Measurements from ENCODE around the gene KLF9.

Gene KLF9

GRCh38 chr9:70455993-70456704 lies 41.7 kb upstream of the KLF9 start:
- no peak overlapping the region for H2BK120ac ChIP-seq (ENCODE audit: low read depth, low read length)
- no peak overlapping the region for H3K27ac ChIP-seq (ENCODE audit: low read length, poor library complexity, severe bottlenecking)
- no peaks in the 10 kb centered on the region for H3K36me3 ChIP-seq (ENCODE audit: control insufficient read depth in 1 of 2, insufficient read depth in 2 of 2, low read depth in 1 of 2, low read length in 2 of 2)
- H2AFZ ChIP-seq (ENCODE audit: low read depth, low read length): no peak overlapping the region
- H3K9me3 ChIP-seq (ENCODE audit: control insufficient read depth, low read length): no peaks in the 10 kb centered on the region
- no peak overlapping the region for H3K4me3 ChIP-seq (ENCODE audit: insufficient read depth in 1 of 2, low read depth in 1 of 2, low read length in 2 of 2)
- no peak overlapping the region for H3K23ac ChIP-seq (ENCODE audit: low read length in 2 of 2)
- H3K18ac ChIP-seq (ENCODE audit: low read depth in 1 of 2, low read length in 2 of 2): peak overlapping the region; percentile 78 to 90
- H2AK5ac ChIP-seq (ENCODE audit: low read length, severe bottlenecking): no peak overlapping the region
- no peak overlapping the region for H3K14ac ChIP-seq (ENCODE audit: low read length in 2 of 2)
- 75% methylated on average over 6 of the region's 7 CpGs for WGBS
- H2BK12ac ChIP-seq (ENCODE audit: low read length in 2 of 2): peak overlapping the region; percentile 46 to 80
- H3K4me2 ChIP-seq (ENCODE audit: low read length, poor library complexity, severe bottlenecking): no peak overlapping the region
- no peaks in the 10 kb centered on the region for H3K4me1 ChIP-seq (ENCODE audit: control insufficient read depth, insufficient read depth, low read depth, low read length)
- no peaks in the 10 kb centered on the region for H3K79me1 ChIP-seq (replicated peaks; ENCODE audit: low read length, poor library complexity, severe bottlenecking)
- no peaks in the 10 kb centered on the region for H3K27me3 ChIP-seq (ENCODE audit: control insufficient read depth in 1 of 2, insufficient read depth in 1 of 2, low read length in 2 of 2)
- H2BK15ac ChIP-seq (ENCODE audit: low read depth, poor library complexity, severe bottlenecking): no peak overlapping the region
- DNase-seq: no peak
- H4K8ac ChIP-seq (ENCODE audit: low read length): no peak overlapping the region
- no peak overlapping the region for H4K91ac ChIP-seq (ENCODE audit: low read length)
- H3K9ac ChIP-seq (ENCODE audit: low read length): no peak overlapping the region
- H3K4ac ChIP-seq (ENCODE audit: low read depth in 1 of 2, low read length in 2 of 2): no peak overlapping the region
- H2BK5ac ChIP-seq (ENCODE audit: low read depth, low read length, poor library complexity, severe bottlenecking): no peak overlapping the region

DNA sequence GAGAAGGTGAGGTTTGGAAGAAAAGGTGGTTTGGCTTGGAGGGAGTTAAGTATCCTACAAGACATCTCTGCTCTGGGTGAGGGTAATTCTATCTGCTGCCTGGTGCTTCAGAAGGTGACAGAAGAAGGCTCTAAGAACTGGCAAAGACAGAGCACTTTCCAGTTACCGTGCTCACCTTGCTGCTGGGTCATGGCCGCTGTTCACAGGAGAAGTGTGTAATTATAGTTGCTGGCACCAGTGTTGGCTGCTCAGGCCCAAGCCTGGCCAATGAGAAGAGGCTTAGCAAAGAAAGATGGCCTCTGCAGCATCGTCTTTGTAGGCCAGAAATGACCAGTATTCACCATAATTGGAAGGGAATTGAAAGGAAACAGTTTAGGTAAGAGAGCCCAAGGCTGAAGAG lies 37.9 kb upstream of the KLF9 start:
- H3K18ac ChIP-seq (ENCODE audit: low read depth in 1 of 2, low read length in 2 of 2): no peak overlapping the region
- no peak overlapping the region for H3K23ac ChIP-seq (ENCODE audit: low read length in 2 of 2)
- H2BK5ac ChIP-seq (ENCODE audit: low read depth, low read length, poor library complexity, severe bottlenecking): no peak overlapping the region
- H2AK5ac ChIP-seq (ENCODE audit: low read length, severe bottlenecking): no peak overlapping the region
- no peak overlapping the region for H3K14ac ChIP-seq (ENCODE audit: low read length in 2 of 2)
- no peak for DNase-seq
- no peaks in the 10 kb centered on the region for H3K9me3 ChIP-seq (ENCODE audit: control insufficient read depth, low read length)
- no peak overlapping the region for H3K4me2 ChIP-seq (ENCODE audit: low read length, poor library complexity, severe bottlenecking)
- H4K91ac ChIP-seq (ENCODE audit: low read length): no peak overlapping the region
- H3K36me3 ChIP-seq (ENCODE audit: control insufficient read depth in 1 of 2, insufficient read depth in 2 of 2, low read depth in 1 of 2, low read length in 2 of 2): no peaks in the 10 kb centered on the region
- H2AFZ ChIP-seq (ENCODE audit: low read depth, low read length): no peak overlapping the region
- no peak overlapping the region for H4K8ac ChIP-seq (ENCODE audit: low read length)
- 90% methylated on average over 3 of the region's 3 CpGs for WGBS
- no peak overlapping the region for H3K9ac ChIP-seq (ENCODE audit: low read length)
- no peaks in the 10 kb centered on the region for H3K27me3 ChIP-seq (ENCODE audit: control insufficient read depth in 1 of 2, insufficient read depth in 1 of 2, low read length in 2 of 2)
- H3K4ac ChIP-seq (ENCODE audit: low read depth in 1 of 2, low read length in 2 of 2): no peak overlapping the region
- no peak overlapping the region for H2BK15ac ChIP-seq (ENCODE audit: low read depth, poor library complexity, severe bottlenecking)
- no peaks in the 10 kb centered on the region for H3K79me1 ChIP-seq (replicated peaks; ENCODE audit: low read length, poor library complexity, severe bottlenecking)
- H3K4me1 ChIP-seq (ENCODE audit: control insufficient read depth, insufficient read depth, low read depth, low read length): no peaks in the 10 kb centered on the region
- H3K27ac ChIP-seq (ENCODE audit: low read length, poor library complexity, severe bottlenecking): no peak overlapping the region
- no peak overlapping the region for H2BK12ac ChIP-seq (ENCODE audit: low read length in 2 of 2)
- H2BK120ac ChIP-seq (ENCODE audit: low read depth, low read length): no peak overlapping the region
- no peak overlapping the region for H3K4me3 ChIP-seq (ENCODE audit: insufficient read depth in 1 of 2, low read depth in 1 of 2, low read length in 2 of 2)

DNA sequence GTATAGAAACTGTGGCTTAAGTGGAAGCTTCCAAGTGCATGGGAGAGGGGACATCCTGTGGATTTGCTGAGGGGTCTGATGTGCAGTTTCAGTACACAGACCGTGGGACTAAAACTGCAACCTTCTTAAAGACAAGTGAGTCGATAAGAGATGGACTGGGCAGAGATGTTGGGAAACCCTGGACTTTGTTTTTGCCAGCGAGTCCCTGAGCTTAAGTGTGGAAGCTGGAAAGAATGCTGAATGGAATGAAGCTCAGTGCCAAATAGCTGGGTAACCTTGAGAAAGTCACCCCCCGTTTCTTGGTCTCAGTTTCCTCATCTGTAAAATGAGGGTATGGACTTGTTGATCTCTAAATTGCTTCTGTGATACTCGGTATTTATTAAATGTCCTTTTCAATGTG lies 37.3 kb upstream of the KLF9 start:
- Histone ChIP-seq H3K9me3 (ENCODE audit: control insufficient read depth, low read length) (no peaks in the 10 kb centered on the region), H2BK120ac (ENCODE audit: low read depth, low read length) (no peak overlapping the region), H3K36me3 (ENCODE audit: control insufficient read depth in 1 of 2, insufficient read depth in 2 of 2, low read depth in 1 of 2, low read length in 2 of 2) (no peaks in the 10 kb centered on the region), H3K23ac (ENCODE audit: low read length in 2 of 2) (no peak overlapping the region), H2AFZ (ENCODE audit: low read depth, low read length) (no peak overlapping the region), H3K4me3 (ENCODE audit: insufficient read depth in 1 of 2, low read depth in 1 of 2, low read length in 2 of 2) (no peak overlapping the region), H4K91ac (ENCODE audit: low read length) (peak overlapping the region; percentile 74), H2BK5ac (ENCODE audit: low read depth, low read length, poor library complexity, severe bottlenecking) (no peak overlapping the region), H3K18ac (ENCODE audit: low read depth in 1 of 2, low read length in 2 of 2) (no peak overlapping the region), H3K4me1 (ENCODE audit: control insufficient read depth, insufficient read depth, low read depth, low read length) (no peaks in the 10 kb centered on the region), H2BK15ac (ENCODE audit: low read depth, poor library complexity, severe bottlenecking) (no peak overlapping the region), H3K4ac (ENCODE audit: low read depth in 1 of 2, low read length in 2 of 2) (no peak overlapping the region), H2BK12ac (ENCODE audit: low read length in 2 of 2) (no peak overlapping the region), H3K27ac (ENCODE audit: low read length, poor library complexity, severe bottlenecking) (no peak overlapping the region), H3K14ac (ENCODE audit: low read length in 2 of 2) (no peak overlapping the region), H3K4me2 (ENCODE audit: low read length, poor library complexity, severe bottlenecking) (no peak overlapping the region), H3K9ac (ENCODE audit: low read length) (no peak overlapping the region), H3K79me1 (replicated peaks; ENCODE audit: low read length, poor library complexity, severe bottlenecking) (no peaks in the 10 kb centered on the region), H2AK5ac (ENCODE audit: low read length, severe bottlenecking) (no peak overlapping the region), H4K8ac (ENCODE audit: low read length) (no peak overlapping the region), H3K27me3 (ENCODE audit: control insufficient read depth in 1 of 2, insufficient read depth in 1 of 2, low read length in 2 of 2) (no peaks in the 10 kb centered on the region)
- 93% methylated on average over 5 of the region's 5 CpGs for WGBS
- DNase-seq: no peak

GRCh38 chr9:70450738-70451137 lies 36.3 kb upstream of the KLF9 start:
- WGBS: 94% methylated on average over 4 of the region's 5 CpGs

More at GRCh38 chr9:70450738-70451137, 36.3 kb upstream of the KLF9 start:
- Histone ChIP-seq H3K23ac (ENCODE audit: low read length in 2 of 2) (no peak overlapping the region), H3K27me3 (ENCODE audit: control insufficient read depth in 1 of 2, insufficient read depth in 1 of 2, low read length in 2 of 2) (no peaks in the 10 kb centered on the region), H3K4me1 (ENCODE audit: control insufficient read depth, insufficient read depth, low read depth, low read length) (no peaks in the 10 kb centered on the region), H3K79me1 (replicated peaks; ENCODE audit: low read length, poor library complexity, severe bottlenecking) (no peaks in the 10 kb centered on the region), H3K36me3 (ENCODE audit: control insufficient read depth in 1 of 2, insufficient read depth in 2 of 2, low read depth in 1 of 2, low read length in 2 of 2) (no peaks in the 10 kb centered on the region), H4K8ac (ENCODE audit: low read length) (no peak overlapping the region), H2BK15ac (ENCODE audit: low read depth, poor library complexity, severe bottlenecking) (no peak overlapping the region), H2BK12ac (ENCODE audit: low read length in 2 of 2) (no peak overlapping the region), H3K9ac (ENCODE audit: low read length) (no peak overlapping the region), H3K18ac (ENCODE audit: low read depth in 1 of 2, low read length in 2 of 2) (no peak overlapping the region), H3K4ac (ENCODE audit: low read depth in 1 of 2, low read length in 2 of 2) (no peak overlapping the region), H2BK120ac (ENCODE audit: low read depth, low read length) (no peak overlapping the region), H3K14ac (ENCODE audit: low read length in 2 of 2) (no peak overlapping the region), H3K27ac (ENCODE audit: low read length, poor library complexity, severe bottlenecking) (no peak overlapping the region), H3K9me3 (ENCODE audit: control insufficient read depth, low read length) (no peaks in the 10 kb centered on the region), H3K4me2 (ENCODE audit: low read length, poor library complexity, severe bottlenecking) (no peak overlapping the region), H2AK5ac (ENCODE audit: low read length, severe bottlenecking) (no peak overlapping the region), H2BK5ac (ENCODE audit: low read depth, low read length, poor library complexity, severe bottlenecking) (no peak overlapping the region), H3K4me3 (ENCODE audit: insufficient read depth in 1 of 2, low read depth in 1 of 2, low read length in 2 of 2) (no peak overlapping the region), H4K91ac (ENCODE audit: low read length) (no peak overlapping the region), H2AFZ (ENCODE audit: low read depth, low read length) (no peak overlapping the region)
- DNase-seq: no peak

Measured in mesenchymal stem cell (in vitro differentiated cells and primary cell).